Stimulated activated CD4-positive, alpha-beta T cell treated with anti-CD3 and anti-CD28 coated beads, Interleukin-4, amount 100 ng/mL, for 24 hours (primary cell): ENCODE measurements around the gene CORO2B.

ENCODE experiments used
- DNase-seq: peaks from one replicate; pipeline ENCODE4 v3.0.0-alpha.2; 2020

Gene CORO2B

GRCh38 chr15:68653031-68653635, 74.3 kb downstream of the CORO2B start:
- DNase-seq = no peak

GRCh38 chr15:68653801-68654200, 75.0 kb downstream of the CORO2B start:
- no peak for DNase-seq

- DNase-seq = no peak
Observed at GRCh38 chr15:68654786-68655560, 76.2 kb downstream of the CORO2B start.

GRCh38 chr15:68655686-68656437, 77.1 kb downstream of the CORO2B start:
- no peak for DNase-seq

GRCh38 chr15:68656438-68656739, 77.6 kb downstream of the CORO2B start:
- no peak for DNase-seq

- no peak for DNase-seq
Observed at GRCh38 chr15:68658151-68658550, 79.4 kb downstream of the CORO2B start.

- DNase-seq = no peak
Observed at GRCh38 chr15:68658641-68659358, 80.0 kb downstream of the CORO2B start.

GRCh38 chr15:68663526-68663925, 84.7 kb downstream of the CORO2B start:
- no peak for DNase-seq

GRCh38 chr15:68666120-68666811, 87.5 kb downstream of the CORO2B start:
- no peak for DNase-seq

- no peak for DNase-seq
Observed at GRCh38 chr15:68666812-68667450, 88.1 kb downstream of the CORO2B start.

- DNase-seq = no peak
Observed at GRCh38 chr15:68667800-68668625, 89.2 kb downstream of the CORO2B start.

GRCh38 chr15:68668926-68669600, 90.3 kb downstream of the CORO2B start:
- no peak for DNase-seq

- no peak for DNase-seq
Observed at GRCh38 chr15:68672251-68672650, 93.5 kb downstream of the CORO2B start.

- no peak for DNase-seq
Observed at GRCh38 chr15:68672781-68673205, 94.0 kb downstream of the CORO2B start.

- no peak for DNase-seq
Observed at GRCh38 chr15:68674975-68675374, 96.2 kb downstream of the CORO2B start.

- DNase-seq = no peak
Observed at GRCh38 chr15:68676011-68676605, 97.3 kb downstream of the CORO2B start.

GRCh38 chr15:68676926-68677325, 98.1 kb downstream of the CORO2B start:
- DNase-seq = no peak

GRCh38 chr15:68677996-68678395, 99.2 kb downstream of the CORO2B start:
- no peak for DNase-seq

- no peak for DNase-seq
Observed at GRCh38 chr15:68678746-68679145, 100.0 kb downstream of the CORO2B start.

GRCh38 chr15:68679161-68679560, 100.4 kb downstream of the CORO2B start:
- no peak for DNase-seq
